Measurements from ENCODE around the gene C9orf50. TPM values are rescaled to one million over a fixed set of nuclear protein-coding genes. Genes with fewer than 3 reads are reported as not detected.

C9orf50 gene
- total RNA-seq, 1 experiment from 2014 or later: not detected

DNA sequence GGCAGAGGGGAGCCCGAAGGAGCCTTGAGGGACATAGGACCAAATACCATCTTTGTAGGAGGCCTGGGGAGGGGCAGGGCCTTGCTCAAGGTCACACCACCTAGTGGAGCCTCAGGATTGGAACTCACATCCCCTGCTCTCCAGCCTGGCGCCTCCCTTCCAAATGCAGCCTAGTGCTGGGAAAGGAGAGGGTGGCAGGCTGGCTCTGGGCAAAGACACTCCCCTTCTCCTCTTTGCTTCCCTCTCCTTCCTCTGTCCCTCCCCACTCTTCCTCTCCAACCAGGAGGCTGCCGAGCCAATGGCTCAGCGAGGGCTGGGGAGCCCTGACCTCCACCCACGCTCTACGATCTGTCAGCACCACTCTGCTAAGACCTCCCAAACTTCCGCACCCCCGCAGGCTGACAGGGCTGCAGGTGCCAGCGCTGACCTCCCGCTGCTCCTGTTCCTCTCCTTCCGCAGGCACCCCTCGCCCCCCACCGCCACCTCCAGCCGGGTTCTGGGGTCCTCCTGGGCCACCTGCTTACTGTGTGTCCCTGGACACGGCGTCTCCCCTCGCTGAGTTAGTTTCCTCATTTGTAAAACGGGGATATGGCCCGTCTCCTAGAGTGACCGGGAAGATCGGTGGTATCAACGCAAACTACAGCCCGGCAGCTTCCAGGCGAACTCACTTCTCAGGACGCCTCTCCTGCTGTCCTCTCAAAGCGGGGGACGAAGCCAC lies 52.9 kb downstream of the C9orf50 start:
- peaks cover 28% of the 10 kb centered on the region for H3K4me1 ChIP-seq
- BruUV-seq (replicated peaks): no TSS peak

DNA sequence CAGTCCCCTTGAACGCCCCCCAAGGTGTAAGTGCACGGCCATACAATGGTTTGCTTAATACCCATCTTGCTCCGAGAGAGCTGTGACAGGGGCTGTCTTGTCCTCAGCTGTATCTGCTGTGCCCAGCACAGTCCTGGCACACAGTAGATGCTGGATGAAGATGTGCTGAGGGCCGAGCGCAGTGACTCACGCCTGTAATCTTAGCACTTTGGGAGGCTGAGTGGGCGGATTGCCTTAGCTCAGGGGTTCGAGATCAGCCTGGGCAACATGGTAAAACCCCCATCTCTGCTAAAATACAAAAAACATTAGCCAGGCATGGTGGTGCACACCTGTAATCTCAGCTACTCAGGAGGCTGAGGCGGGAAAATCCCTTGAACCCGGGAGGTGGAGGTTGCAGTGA lies 53.6 kb downstream of the C9orf50 start:
- POLR2A ChIA-PET: interaction anchor here (0.6 kb wide), 2 partner anchors 73 to 185 kb away, joined by 3 read pairs; no protein-coding TSS in a partner anchor
- H3K4me3 ChIP-seq (ENCODE audit: low read depth, low read length): no peak overlapping the region
- BruUV-seq (replicated peaks): TSS peak; percentile 46

More for the DNA sequence above, 52.9 kb downstream of the C9orf50 start:
- Mint-ChIP-seq H3K9me3 (ENCODE audit: unreplicated experiment) (no peaks in the 10 kb centered on the region), H3K4me3 (ENCODE audit: unreplicated experiment) (peak overlapping the region; percentile 75), H3K27ac (ENCODE audit: unreplicated experiment) (peak overlapping the region; percentile 62), H3K36me3 (ENCODE audit: insufficient read depth, unreplicated experiment) (peaks cover 17% of the 10 kb centered on the region), H3K4me1 (ENCODE audit: low read depth, unreplicated experiment) (peaks cover 27% of the 10 kb centered on the region), H3K27me3 (ENCODE audit: insufficient read depth, unreplicated experiment) (no peaks in the 10 kb centered on the region)
- ChIA-PET POLR2A (interaction anchor here (0.6 kb wide), 1 partner anchor 185 kb away, joined by 3 read pairs; no protein-coding TSS in a partner anchor), CTCF (no interaction called here)
- TF ChIP-seq, protein P1, sequence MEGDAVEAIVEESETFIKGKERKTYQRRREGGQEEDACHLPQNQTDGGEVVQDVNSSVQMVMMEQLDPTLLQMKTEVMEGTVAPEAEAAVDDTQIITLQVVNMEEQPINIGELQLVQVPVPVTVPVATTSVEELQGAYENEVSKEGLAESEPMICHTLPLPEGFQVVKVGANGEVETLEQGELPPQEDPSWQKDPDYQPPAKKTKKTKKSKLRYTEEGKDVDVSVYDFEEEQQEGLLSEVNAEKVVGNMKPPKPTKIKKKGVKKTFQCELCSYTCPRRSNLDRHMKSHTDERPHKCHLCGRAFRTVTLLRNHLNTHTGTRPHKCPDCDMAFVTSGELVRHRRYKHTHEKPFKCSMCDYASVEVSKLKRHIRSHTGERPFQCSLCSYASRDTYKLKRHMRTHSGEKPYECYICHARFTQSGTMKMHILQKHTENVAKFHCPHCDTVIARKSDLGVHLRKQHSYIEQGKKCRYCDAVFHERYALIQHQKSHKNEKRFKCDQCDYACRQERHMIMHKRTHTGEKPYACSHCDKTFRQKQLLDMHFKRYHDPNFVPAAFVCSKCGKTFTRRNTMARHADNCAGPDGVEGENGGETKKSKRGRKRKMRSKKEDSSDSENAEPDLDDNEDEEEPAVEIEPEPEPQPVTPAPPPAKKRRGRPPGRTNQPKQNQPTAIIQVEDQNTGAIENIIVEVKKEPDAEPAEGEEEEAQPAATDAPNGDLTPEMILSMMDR (IDR thresholded peaks at IDR 0.05; ENCODE audit: insufficient read depth in 1 of 2, low read depth in 1 of 2, low read length in 1 of 2, severe bottlenecking in 1 of 2, unreplicated experiment in 1 of 2): no peak
- H3K36me3 ChIP-seq (ENCODE audit: control insufficient read depth, insufficient read depth, low read length): no peaks in the 10 kb centered on the region
- peak in 1 of 2 experiments; percentile 62 for DNase-seq
- H3K9me3 ChIP-seq: no peaks in the 10 kb centered on the region
- peak overlapping the region; percentile 43 for H3K4me3 ChIP-seq (ENCODE audit: low read depth, low read length)
- no peaks in the 10 kb centered on the region for H3K27me3 ChIP-seq (replicated peaks; ENCODE audit: control insufficient read depth, insufficient read depth, low read length)
- intact Hi-C loops (cut with micrococcal nuclease; ENCODE audit: unreplicated experiment): loop anchor here (2.0 kb wide), 2 partner anchors 39 to 71 kb away; no protein-coding TSS in a partner anchor

DNA sequence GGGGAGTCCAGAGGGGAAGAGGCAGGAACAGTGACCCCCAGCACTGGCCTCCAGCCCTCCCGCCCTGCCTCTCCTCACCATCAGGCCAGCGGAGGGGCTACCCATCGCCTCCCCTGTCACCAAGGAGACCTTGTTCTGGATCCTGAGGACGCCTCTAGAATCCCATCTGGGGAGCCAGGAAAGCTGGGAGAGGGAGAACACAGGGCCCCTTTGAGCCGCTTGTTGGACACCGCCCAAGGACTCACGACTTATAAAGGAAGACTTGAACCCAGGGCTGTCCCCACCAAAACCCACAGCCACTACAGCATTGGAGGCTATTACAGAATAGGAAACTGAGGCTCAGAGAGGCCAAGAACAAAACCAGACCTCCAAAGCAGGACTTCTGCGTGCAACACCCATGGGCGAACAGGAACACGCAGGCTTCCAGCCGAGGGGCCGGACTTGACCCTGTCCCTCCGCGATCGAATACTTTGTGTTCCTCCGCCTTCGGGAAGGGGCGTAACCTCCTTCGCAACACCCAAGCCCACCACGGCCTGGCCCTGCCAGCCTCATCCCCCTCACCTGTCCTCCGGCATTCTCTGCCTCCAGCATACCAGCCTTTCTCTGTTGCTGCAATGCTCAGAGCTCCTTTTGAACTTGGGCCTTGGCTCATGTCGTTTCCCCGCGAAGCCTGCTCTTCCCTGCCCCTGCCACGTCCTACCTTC lies 54.2 kb downstream of the C9orf50 start:
- Mint-ChIP-seq H3K4me1 (ENCODE audit: low read depth, unreplicated experiment) (peaks cover 27% of the 10 kb centered on the region), H3K9me3 (ENCODE audit: unreplicated experiment) (no peaks in the 10 kb centered on the region), H3K27ac (ENCODE audit: unreplicated experiment) (no peak overlapping the region), H3K36me3 (ENCODE audit: insufficient read depth, unreplicated experiment) (peaks cover 17% of the 10 kb centered on the region), H3K27me3 (ENCODE audit: insufficient read depth, unreplicated experiment) (no peaks in the 10 kb centered on the region), H3K4me3 (ENCODE audit: unreplicated experiment) (no peak overlapping the region)
- Histone ChIP-seq H3K27me3 (replicated peaks; ENCODE audit: control insufficient read depth, insufficient read depth, low read length) (no peaks in the 10 kb centered on the region), H3K4me1 (peaks cover 28% of the 10 kb centered on the region), H3K9me3 (no peaks in the 10 kb centered on the region), H3K36me3 (ENCODE audit: control insufficient read depth, insufficient read depth, low read length) (no peaks in the 10 kb centered on the region), H3K4me3 (ENCODE audit: low read depth, low read length) (no peak overlapping the region)
- TF ChIP-seq, protein P1 (IDR thresholded peaks at IDR 0.05; ENCODE audit: insufficient read depth in 1 of 2, low read depth in 1 of 2, low read length in 1 of 2, severe bottlenecking in 1 of 2, unreplicated experiment in 1 of 2): no peak
- no TSS peak for BruUV-seq (replicated peaks)
- POLR2A ChIA-PET: interaction anchor here (0.6 kb wide), 1 partner anchor 72 kb away, joined by 3 read pairs; no protein-coding TSS in a partner anchor
- CTCF ChIA-PET: interaction anchor here (0.6 kb wide), 1 partner anchor 70 kb away, joined by 3 read pairs; no protein-coding TSS in a partner anchor
- DNase-seq: no peak
- intact Hi-C loops (cut with micrococcal nuclease; ENCODE audit: unreplicated experiment): no loop called here

More for the DNA sequence above, 53.6 kb downstream of the C9orf50 start:
- Mint-ChIP-seq H3K4me3 (ENCODE audit: unreplicated experiment) (peak overlapping the region; percentile 75), H3K4me1 (ENCODE audit: low read depth, unreplicated experiment) (peaks cover 27% of the 10 kb centered on the region), H3K9me3 (ENCODE audit: unreplicated experiment) (no peaks in the 10 kb centered on the region), H3K36me3 (ENCODE audit: insufficient read depth, unreplicated experiment) (peaks cover 17% of the 10 kb centered on the region), H3K27ac (ENCODE audit: unreplicated experiment) (no peak overlapping the region), H3K27me3 (ENCODE audit: insufficient read depth, unreplicated experiment) (no peaks in the 10 kb centered on the region)
- H3K36me3 ChIP-seq (ENCODE audit: control insufficient read depth, insufficient read depth, low read length): no peaks in the 10 kb centered on the region
- peaks cover 28% of the 10 kb centered on the region for H3K4me1 ChIP-seq
- intact Hi-C loops (cut with micrococcal nuclease; ENCODE audit: unreplicated experiment): no loop called here
- DNase-seq: no peak
- H3K27me3 ChIP-seq (replicated peaks; ENCODE audit: control insufficient read depth, insufficient read depth, low read length): no peaks in the 10 kb centered on the region
- TF ChIP-seq, protein P1 (IDR thresholded peaks at IDR 0.05; ENCODE audit: insufficient read depth in 1 of 2, low read depth in 1 of 2, low read length in 1 of 2, severe bottlenecking in 1 of 2, unreplicated experiment in 1 of 2): no peak
- CTCF ChIA-PET: interaction anchor here (0.6 kb wide), 1 partner anchor 71 kb away, joined by 3 read pairs; no protein-coding TSS in a partner anchor
- H3K9me3 ChIP-seq: no peaks in the 10 kb centered on the region
